CD1c-positive myeloid dendritic cell (primary cell): ENCODE data around the gene SOX18.

Source experiments
- DNase-seq: peaks from one replicate; pipeline ENCODE4 v3.0.0-alpha.2; 2016; ENCODE audit errors: extremely low spot score

Gene SOX18

GRCh38 chr20:64038565-64039292 lies 10.7 kb downstream of the SOX18 start:
- peak; percentile 73 for DNase-seq

- DNase-seq: no peak
Observed at GRCh38 chr20:64038224-64038564, 11.2 kb downstream of the SOX18 start.

- DNase-seq: no peak
Observed at GRCh38 chr20:64037498-64038213, 11.8 kb downstream of the SOX18 start.

- DNase-seq: no peak
Observed at GRCh38 chr20:64037199-64037497, 12.3 kb downstream of the SOX18 start.

- no peak for DNase-seq
Observed at GRCh38 chr20:64036346-64037198, 12.9 kb downstream of the SOX18 start.

GRCh38 chr20:64035933-64036345 lies 13.5 kb downstream of the SOX18 start, which contains the start of gene C20orf204:
Gene C20orf204 (plus strand): TSS chr20:64036182. CDS start chr20:64036324, 142 bp downstream.
- DNase-seq: no peak

GRCh38 chr20:64035066-64035932 lies 14.1 kb downstream of the SOX18 start:
- no peak for DNase-seq

GRCh38 chr20:64033981-64034493 lies 15.4 kb downstream of the SOX18 start:
- DNase-seq: no peak

GRCh38 chr20:64032706-64033624 lies 16.5 kb downstream of the SOX18 start:
- no peak for DNase-seq

GRCh38 chr20:64031822-64032314 lies 17.6 kb downstream of the SOX18 start:
- DNase-seq: no peak

- no peak for DNase-seq
Observed at GRCh38 chr20:64030371-64031134, 18.9 kb downstream of the SOX18 start.

GRCh38 chr20:64029293-64030117 lies 19.9 kb downstream of the SOX18 start:
- DNase-seq: no peak

GRCh38 chr20:64027981-64028685 lies 21.3 kb downstream of the SOX18 start:
- DNase-seq: no peak

GRCh38 chr20:64025826-64026412 lies 23.5 kb downstream of the SOX18 start:
- DNase-seq: no peak

- no peak for DNase-seq
Observed at GRCh38 chr20:64025101-64025825, 24.2 kb downstream of the SOX18 start.

- DNase-seq: no peak
Observed at GRCh38 chr20:64024141-64024990, 25.1 kb downstream of the SOX18 start.
